ENCODE data around the gene AUTS2. TPM values are rescaled to one million over a fixed set of nuclear protein-coding genes. Genes with fewer than 3 reads are reported as not detected.

Gene AUTS2
- total RNA-seq, 1 experiment from 2014 or later: 42.1 TPM

- ChIA-PET CTCF (no interaction called here), POLR2A (ENCODE audit: low non-redundant PET) (no interaction called here)
- H3K36me3 ChIP-seq (ENCODE audit: insufficient read depth, low read length, poor library complexity, severe bottlenecking): no peaks in the 10 kb centered on the region
- TF ChIP-seq EZH2 (IDR thresholded peaks at IDR 0.05; ENCODE audit: borderline replicate concordance, low read depth, low read length, poor library complexity, severe bottlenecking): no peak
- no peak for TF ChIP-seq CTCF (conservative IDR thresholded peaks at IDR 0.05; ENCODE audit: low read depth, low read length)
- BruUV-seq (replicated peaks): no TSS peak
- no peak for DNase-seq (ENCODE audit: low spot score)
- no peaks in the 10 kb centered on the region for H3K27me3 ChIP-seq (replicated peaks; ENCODE audit: insufficient read depth, low read depth, low read length, poor library complexity)
- no peaks in the 10 kb centered on the region for H3K9me3 ChIP-seq (ENCODE audit: low read depth, low read length, poor library complexity, severe bottlenecking)
- H3K4me1 ChIP-seq (ENCODE audit: insufficient read depth, low read length, poor library complexity, severe bottlenecking): peaks cover 10% of the 10 kb centered on the region
- H3K27ac ChIP-seq (ENCODE audit: low read depth, low read length, poor library complexity, severe bottlenecking): no peak overlapping the region
- intact Hi-C loops (cut with micrococcal nuclease; ENCODE audit: unreplicated experiment): no loop called here
- H3K4me3 ChIP-seq (ENCODE audit: low read depth, low read length, poor library complexity, severe bottlenecking): no peak overlapping the region
Measured at GRCh38 chr7:69696054-69696591, 97.8 kb downstream of the AUTS2 start.

- ChIA-PET POLR2A (ENCODE audit: low non-redundant PET) (interaction anchor here (0.6 kb wide), 1 partner anchor 347 kb away, joined by 7 read pairs; no protein-coding TSS in a partner anchor), CTCF (no interaction called here)
- intact Hi-C loops (cut with micrococcal nuclease; ENCODE audit: unreplicated experiment): no loop called here
- no peak overlapping the region for H3K27ac ChIP-seq (ENCODE audit: low read depth, low read length, poor library complexity, severe bottlenecking)
- no peaks in the 10 kb centered on the region for H3K27me3 ChIP-seq (replicated peaks; ENCODE audit: insufficient read depth, low read depth, low read length, poor library complexity)
- no peaks in the 10 kb centered on the region for H3K36me3 ChIP-seq (ENCODE audit: insufficient read depth, low read length, poor library complexity, severe bottlenecking)
- peaks cover 10% of the 10 kb centered on the region for H3K4me1 ChIP-seq (ENCODE audit: insufficient read depth, low read length, poor library complexity, severe bottlenecking)
- no peak for TF ChIP-seq EZH2 (IDR thresholded peaks at IDR 0.05; ENCODE audit: borderline replicate concordance, low read depth, low read length, poor library complexity, severe bottlenecking)
- TF ChIP-seq CTCF (conservative IDR thresholded peaks at IDR 0.05; ENCODE audit: low read depth, low read length): no peak
- no peaks in the 10 kb centered on the region for H3K9me3 ChIP-seq (ENCODE audit: low read depth, low read length, poor library complexity, severe bottlenecking)
- no peak overlapping the region for H3K4me3 ChIP-seq (ENCODE audit: low read depth, low read length, poor library complexity, severe bottlenecking)
- DNase-seq (ENCODE audit: low spot score): no peak
- no TSS peak for BruUV-seq (replicated peaks)
Measured at GRCh38 chr7:69696686-69697685, 98.7 kb downstream of the AUTS2 start.

GRCh38 chr7:69698109-69698825 lies 100.0 kb downstream of the AUTS2 start:
- CTCF ChIA-PET: no interaction called here
- no peak overlapping the region for H3K4me3 ChIP-seq (ENCODE audit: low read depth, low read length, poor library complexity, severe bottlenecking)
- POLR2A ChIA-PET (ENCODE audit: low non-redundant PET): no interaction called here
- H3K4me1 ChIP-seq (ENCODE audit: insufficient read depth, low read length, poor library complexity, severe bottlenecking): peaks cover 10% of the 10 kb centered on the region
- BruUV-seq (replicated peaks): no TSS peak
- intact Hi-C loops (cut with micrococcal nuclease; ENCODE audit: unreplicated experiment): no loop called here
- no peaks in the 10 kb centered on the region for H3K27me3 ChIP-seq (replicated peaks; ENCODE audit: insufficient read depth, low read depth, low read length, poor library complexity)
- no peak for DNase-seq (ENCODE audit: low spot score)
- TF ChIP-seq CTCF (conservative IDR thresholded peaks at IDR 0.05; ENCODE audit: low read depth, low read length): no peak
- no peak for TF ChIP-seq EZH2 (IDR thresholded peaks at IDR 0.05; ENCODE audit: borderline replicate concordance, low read depth, low read length, poor library complexity, severe bottlenecking)
- no peaks in the 10 kb centered on the region for H3K9me3 ChIP-seq (ENCODE audit: low read depth, low read length, poor library complexity, severe bottlenecking)
- no peak overlapping the region for H3K27ac ChIP-seq (ENCODE audit: low read depth, low read length, poor library complexity, severe bottlenecking)
- H3K36me3 ChIP-seq (ENCODE audit: insufficient read depth, low read length, poor library complexity, severe bottlenecking): no peaks in the 10 kb centered on the region

Measured in A673 (cell line).